ENCODE data around the gene ANTXR2. TPM values are rescaled to one million over a fixed set of nuclear protein-coding genes. Genes with fewer than 3 reads are reported as not detected.
"Not testable (repeated sequence)": the region's sequence is repeated elsewhere in the genome, so short reads cannot be mapped to it uniquely, and the experiment has no call there.

ANTXR2 gene
- total RNA-seq, 2 experiments from 2014 or later = 15.0 to 18.0 TPM

DNA sequence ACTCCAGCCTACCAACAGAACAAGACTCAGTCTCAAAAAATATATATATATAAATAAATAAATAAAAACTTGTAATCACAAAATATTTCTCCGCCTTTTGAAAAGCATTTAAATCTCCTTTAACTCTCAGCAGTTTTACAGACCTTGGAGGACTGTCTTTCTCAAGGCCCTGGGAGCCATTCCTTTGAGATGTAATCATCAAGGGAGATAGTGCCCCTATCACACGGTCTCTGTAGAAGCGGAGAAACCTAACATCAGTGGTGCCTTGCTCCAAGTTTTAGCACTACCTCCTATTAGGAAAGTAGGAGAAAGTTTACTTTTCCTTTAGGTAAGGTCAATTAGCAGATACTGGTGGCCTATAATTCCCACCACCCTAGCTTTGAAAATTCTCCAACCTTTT lies 58.5 kb downstream of the ANTXR2 start:
- H3K36me3 Mint-ChIP-seq (ENCODE audit: low read depth) = peaks cover 20% of the 10 kb centered on the region
- H3K27ac Mint-ChIP-seq = no peak overlapping the region
- no peaks in the 10 kb centered on the region for H3K27me3 Mint-ChIP-seq (ENCODE audit: low read depth)
- H3K4me1 Mint-ChIP-seq (ENCODE audit: low read depth) = peaks cover 22% of the 10 kb centered on the region
- ATAC-seq = no peak
- ChIA-PET POLR2A (no interaction called here), CTCF (no interaction called here)
- no peak for DNase-seq
- H3K4me3 Mint-ChIP-seq = no peak overlapping the region
- H3K9me3 Mint-ChIP-seq (ENCODE audit: insufficient read depth) = no peaks in the 10 kb centered on the region

DNA sequence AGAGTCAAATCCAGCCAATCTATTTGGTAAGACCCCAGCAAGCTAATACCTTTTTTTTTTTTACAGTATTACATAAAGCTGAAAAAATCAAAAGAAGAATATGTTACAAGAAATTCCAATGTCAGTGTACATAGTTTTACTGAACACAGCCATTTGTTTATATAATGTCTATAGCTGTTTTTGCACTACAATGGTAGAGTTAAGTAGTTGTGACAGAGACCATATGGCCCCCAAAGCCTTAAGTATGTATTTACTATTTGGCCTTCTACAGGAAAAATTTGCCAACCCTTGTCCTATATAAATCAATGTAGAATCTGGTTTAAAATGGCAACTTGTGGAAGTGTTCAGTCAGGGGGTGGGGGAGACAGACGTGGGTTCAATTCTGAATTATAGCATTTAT lies 60.7 kb downstream of the ANTXR2 start:
- H3K4me1 Mint-ChIP-seq (ENCODE audit: low read depth) = peaks cover 38% of the 10 kb centered on the region
- CTCF ChIA-PET = no interaction called here
- no peaks in the 10 kb centered on the region for H3K27me3 Mint-ChIP-seq (ENCODE audit: low read depth)
- POLR2A ChIA-PET = no interaction called here
- no peak for DNase-seq
- no peak overlapping the region for H3K27ac Mint-ChIP-seq
- H3K9me3 Mint-ChIP-seq (ENCODE audit: insufficient read depth) = peaks cover 5% of the 10 kb centered on the region
- H3K36me3 Mint-ChIP-seq (ENCODE audit: low read depth) = peaks cover 36% of the 10 kb centered on the region
- no peak for ATAC-seq
- H3K4me3 Mint-ChIP-seq = no peak overlapping the region

DNA sequence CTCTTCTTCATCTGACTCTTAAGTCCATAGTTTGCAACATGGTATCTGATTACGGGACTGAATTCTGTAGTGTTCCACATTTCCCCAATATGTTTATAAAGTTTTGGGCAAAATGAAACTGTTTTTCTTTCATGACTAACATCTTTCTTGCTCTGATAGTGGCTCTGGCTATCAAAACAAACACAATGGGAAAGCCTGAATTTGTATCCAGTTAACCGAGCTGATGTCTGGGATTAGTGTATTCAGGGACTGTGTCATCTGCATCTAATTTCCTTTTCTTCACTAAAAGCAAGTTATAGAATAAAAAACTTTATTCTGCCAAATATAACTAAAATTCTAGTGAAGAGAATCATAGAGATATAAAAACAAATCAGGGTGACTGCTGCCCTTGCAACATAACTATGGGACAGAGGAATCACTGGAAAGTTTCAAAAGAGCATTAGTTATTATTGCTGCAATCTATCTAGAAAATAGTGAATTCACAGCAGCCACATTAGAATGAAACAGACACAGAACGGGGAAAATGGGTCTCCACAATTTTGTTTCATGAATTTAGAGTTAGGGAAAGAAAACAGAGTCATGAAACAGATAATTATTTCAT lies 61.3 kb downstream of the ANTXR2 start:
- Mint-ChIP-seq H3K36me3 (ENCODE audit: low read depth) (peaks cover 41% of the 10 kb centered on the region), H3K4me3 (no peak overlapping the region), H3K27ac (no peak overlapping the region), H3K9me3 (ENCODE audit: insufficient read depth) (peaks cover 10% of the 10 kb centered on the region), H3K27me3 (ENCODE audit: low read depth) (no peaks in the 10 kb centered on the region), H3K4me1 (ENCODE audit: low read depth) (peaks cover 43% of the 10 kb centered on the region)
- no peak for ATAC-seq
- ChIA-PET POLR2A (no interaction called here), CTCF (no interaction called here)
- no peak for DNase-seq

DNA sequence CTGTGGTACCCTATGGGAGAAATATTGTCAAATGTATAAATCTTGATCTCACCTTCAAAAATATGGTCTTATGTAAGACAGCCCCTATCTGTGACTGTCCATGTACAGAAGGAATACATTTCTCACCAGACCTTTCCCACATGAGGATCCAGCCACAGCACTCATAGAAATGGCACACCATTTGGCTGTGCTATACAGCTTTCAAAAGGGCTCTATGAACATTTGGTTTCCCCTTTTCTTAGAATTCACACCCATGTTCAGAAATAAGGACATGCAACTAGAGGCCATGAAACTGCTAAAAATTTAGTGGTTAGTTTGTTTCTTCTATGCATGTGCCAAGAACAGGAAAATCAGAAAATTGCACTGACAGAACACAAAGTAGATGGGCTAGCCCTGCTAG lies 62.7 kb downstream of the ANTXR2 start:
- no peak overlapping the region for H3K4me3 Mint-ChIP-seq
- H3K36me3 Mint-ChIP-seq (ENCODE audit: low read depth) = peaks cover 54% of the 10 kb centered on the region

DNA sequence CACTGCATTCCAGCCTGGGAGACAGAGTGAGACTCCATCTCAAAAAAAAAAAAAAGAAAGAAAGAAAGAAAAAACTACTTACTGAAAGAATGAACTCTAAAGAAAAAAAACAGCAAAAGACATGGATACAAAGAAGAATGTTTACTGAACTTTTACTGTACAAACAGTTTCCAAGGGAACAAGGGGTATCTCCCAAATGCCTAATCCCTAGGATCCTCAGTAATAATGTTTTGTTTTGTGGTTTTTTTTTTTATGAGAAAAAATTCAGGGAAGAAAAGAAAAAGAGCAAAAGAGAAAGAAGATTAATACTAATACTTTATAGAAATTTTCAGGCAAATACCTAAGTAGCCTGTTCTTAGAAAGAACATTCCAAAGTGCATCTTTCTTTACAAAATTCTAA lies 63.2 kb downstream of the ANTXR2 start:
- no peaks in the 10 kb centered on the region for H3K27me3 Mint-ChIP-seq (ENCODE audit: low read depth)
- H3K27ac Mint-ChIP-seq = no peak overlapping the region
- ATAC-seq = no peak
- H3K4me3 Mint-ChIP-seq = no peak overlapping the region
- POLR2A ChIA-PET = no interaction called here
- no peak for DNase-seq
- CTCF ChIA-PET = interaction anchor here (1.0 to 1.3 kb wide), 2 partner anchors 116 to 193 kb away, joined by 3 to 6 read pairs; no protein-coding TSS in a partner anchor
- H3K9me3 Mint-ChIP-seq (ENCODE audit: insufficient read depth) = peaks cover 21% of the 10 kb centered on the region
- H3K36me3 Mint-ChIP-seq (ENCODE audit: low read depth) = peaks cover 58% of the 10 kb centered on the region
- peaks cover 58% of the 10 kb centered on the region for H3K4me1 Mint-ChIP-seq (ENCODE audit: low read depth)

More for the DNA sequence above, 62.7 kb downstream of the ANTXR2 start:
- Mint-ChIP-seq H3K27me3 (ENCODE audit: low read depth) (no peaks in the 10 kb centered on the region), H3K27ac (peak overlapping the region; percentile 73), H3K4me1 (ENCODE audit: low read depth) (peaks cover 56% of the 10 kb centered on the region), H3K9me3 (ENCODE audit: insufficient read depth) (peaks cover 16% of the 10 kb centered on the region)
- ATAC-seq (peak; percentile 67), DNase-seq (no peak)
- ChIA-PET POLR2A (no interaction called here), CTCF (interaction anchor here (1.0 to 1.3 kb wide), 2 partner anchors 116 to 192 kb away, joined by 3 to 6 read pairs; no protein-coding TSS in a partner anchor)

DNA sequence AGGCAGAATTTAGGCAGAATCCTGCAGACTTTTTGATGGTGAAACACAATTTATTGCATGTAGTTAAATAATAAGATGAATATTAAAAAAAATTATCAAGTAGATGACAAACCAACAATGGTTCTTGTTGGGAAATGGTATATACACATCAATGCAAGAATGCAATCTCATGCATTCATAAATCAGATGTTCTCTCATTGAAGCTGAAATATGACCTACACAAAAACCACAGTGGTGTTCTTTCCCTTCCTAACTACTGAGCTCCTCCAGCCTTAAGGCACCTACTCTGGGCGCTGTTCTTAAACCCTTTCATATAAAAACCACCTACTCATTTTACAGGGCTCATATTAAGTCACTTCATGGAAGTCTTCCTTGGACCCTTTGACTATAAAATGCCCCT lies 64.1 kb downstream of the ANTXR2 start:
- ATAC-seq (no peak), DNase-seq (no peak)
- Mint-ChIP-seq H3K27me3 (ENCODE audit: low read depth) (no peaks in the 10 kb centered on the region), H3K4me3 (no peak overlapping the region), H3K4me1 (ENCODE audit: low read depth) (peaks cover 62% of the 10 kb centered on the region), H3K9me3 (ENCODE audit: insufficient read depth) (peaks cover 27% of the 10 kb centered on the region), H3K36me3 (ENCODE audit: low read depth) (peaks cover 61% of the 10 kb centered on the region), H3K27ac (no peak overlapping the region)
- POLR2A ChIA-PET = no interaction called here
- CTCF ChIA-PET = no interaction called here

DNA sequence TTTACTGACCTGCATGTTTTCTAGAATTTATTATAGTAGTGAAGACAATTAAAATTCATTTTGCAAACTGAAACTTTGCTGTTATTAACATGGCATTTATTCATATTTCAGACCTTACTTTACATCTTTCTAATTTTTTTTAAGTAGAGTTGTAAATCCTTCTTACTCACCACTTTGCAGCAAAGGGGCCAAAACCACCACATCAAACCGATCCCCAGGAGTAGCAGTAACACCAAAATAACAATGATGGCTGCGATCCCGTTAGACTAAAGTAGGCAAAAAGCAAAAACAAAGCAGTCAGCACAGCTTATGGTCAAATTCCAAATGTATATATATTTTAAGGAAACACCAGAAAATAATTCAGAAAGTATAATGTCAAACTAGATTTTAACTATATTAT lies 64.7 kb downstream of the ANTXR2 start:
- ATAC-seq (no peak), DNase-seq (no peak)
- POLR2A ChIA-PET = no interaction called here
- peak overlapping the region; percentile 88 for H3K27ac Mint-ChIP-seq
- peaks cover 62% of the 10 kb centered on the region for H3K4me1 Mint-ChIP-seq (ENCODE audit: low read depth)
- no peak overlapping the region for H3K4me3 Mint-ChIP-seq
- peaks cover 27% of the 10 kb centered on the region for H3K9me3 Mint-ChIP-seq (ENCODE audit: insufficient read depth)
- CTCF ChIA-PET = no interaction called here
- H3K27me3 Mint-ChIP-seq (ENCODE audit: low read depth) = no peaks in the 10 kb centered on the region
- peaks cover 62% of the 10 kb centered on the region for H3K36me3 Mint-ChIP-seq (ENCODE audit: low read depth)

DNA sequence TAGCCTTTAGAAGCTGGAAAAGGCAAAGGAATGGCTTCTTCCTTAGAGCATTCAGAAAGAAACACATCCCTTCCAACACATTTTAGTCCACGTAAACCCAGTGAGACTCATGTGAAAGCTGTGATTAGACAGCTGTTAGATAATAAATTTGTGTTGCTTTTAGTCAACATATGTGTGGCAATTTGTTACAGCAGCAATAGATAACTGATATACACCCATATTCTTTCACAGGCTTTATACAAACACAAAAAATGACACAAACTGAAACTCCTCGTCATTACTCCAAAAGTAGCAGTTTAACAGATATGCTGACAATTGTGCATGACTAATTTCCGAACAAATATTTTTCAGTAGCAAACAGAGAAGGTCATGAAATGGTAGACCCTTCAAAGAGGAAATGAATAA lies 65.3 kb downstream of the ANTXR2 start:
- ChIA-PET CTCF (no interaction called here), POLR2A (no interaction called here)
- Mint-ChIP-seq H3K4me1 (ENCODE audit: low read depth) (peaks cover 62% of the 10 kb centered on the region), H3K36me3 (ENCODE audit: low read depth) (peaks cover 62% of the 10 kb centered on the region), H3K27me3 (ENCODE audit: low read depth) (no peaks in the 10 kb centered on the region), H3K27ac (peak overlapping the region; percentile 88), H3K4me3 (no peak overlapping the region), H3K9me3 (ENCODE audit: insufficient read depth) (peaks cover 27% of the 10 kb centered on the region)
- ATAC-seq (no peak), DNase-seq (no peak)

DNA sequence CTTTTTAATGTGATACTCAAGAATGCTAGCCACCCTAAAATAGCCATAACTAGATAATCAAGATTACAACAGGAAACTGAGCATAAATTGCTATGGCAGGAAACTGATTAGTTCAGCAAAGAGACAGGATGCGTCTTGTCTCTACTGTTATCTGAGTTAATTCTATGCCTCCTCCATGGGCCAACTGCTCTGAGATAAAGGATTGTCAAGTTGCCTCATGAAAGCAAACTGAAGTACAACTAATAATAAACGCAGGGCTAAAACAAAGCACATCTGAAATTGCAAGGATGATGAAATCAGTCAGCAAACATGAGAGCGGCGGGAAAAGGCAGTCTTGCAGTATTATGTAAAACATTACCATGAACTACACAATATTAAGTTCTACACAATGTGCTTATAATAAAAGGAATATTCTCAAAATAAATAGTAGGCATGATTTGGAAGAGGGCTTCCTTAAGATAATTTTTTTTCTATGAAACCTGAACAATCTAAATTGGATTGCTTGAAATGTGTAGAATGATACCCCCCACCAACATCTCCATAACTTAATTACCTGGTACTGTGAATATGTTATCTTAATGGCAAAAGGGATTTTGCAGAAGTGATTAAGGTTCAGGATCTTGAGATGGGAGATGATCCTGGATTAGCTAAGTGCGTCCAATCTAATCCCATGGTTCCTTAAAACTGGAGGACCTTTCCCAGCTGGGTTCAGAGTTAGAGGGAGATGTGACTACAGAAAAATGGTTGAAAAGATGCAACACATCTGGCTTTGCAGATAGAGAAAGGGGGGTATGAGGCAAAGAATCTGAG lies 65.9 kb downstream of the ANTXR2 start:
- Mint-ChIP-seq H3K9me3 (ENCODE audit: insufficient read depth) (peaks cover 27% of the 10 kb centered on the region), H3K4me3 (peak overlapping the region; percentile 29), H3K36me3 (ENCODE audit: low read depth) (peaks cover 61% of the 10 kb centered on the region), H3K4me1 (ENCODE audit: low read depth) (peaks cover 62% of the 10 kb centered on the region), H3K27ac (peak overlapping the region; percentile 88), H3K27me3 (ENCODE audit: low read depth) (no peaks in the 10 kb centered on the region)
- ATAC-seq = no peak
- peak; percentile 31 for DNase-seq
- CTCF ChIA-PET = no interaction called here
- POLR2A ChIA-PET = no interaction called here

DNA sequence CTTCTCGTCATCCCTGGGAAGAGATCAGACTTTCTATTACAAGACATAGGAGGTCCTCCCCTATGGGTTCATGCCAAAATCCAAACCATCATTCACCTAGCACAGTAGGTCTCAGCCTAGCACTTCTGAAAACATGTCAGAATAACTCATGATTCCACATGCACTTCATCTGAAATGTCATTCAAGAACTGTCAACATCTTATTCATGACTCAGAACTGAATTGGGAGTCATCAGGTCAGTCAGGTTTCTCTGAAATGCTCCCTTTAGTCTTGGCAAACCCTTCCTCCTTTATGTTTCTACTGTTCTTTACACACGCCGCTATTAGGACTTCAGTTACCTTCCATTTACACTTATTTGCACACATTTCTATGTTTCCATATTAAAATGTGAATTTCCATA lies 67.2 kb downstream of the ANTXR2 start:
- Mint-ChIP-seq H3K4me1 (ENCODE audit: low read depth) (peaks cover 53% of the 10 kb centered on the region), H3K27ac (peak overlapping the region; percentile 60), H3K27me3 (ENCODE audit: low read depth) (no peaks in the 10 kb centered on the region), H3K4me3 (no peak overlapping the region), H3K36me3 (ENCODE audit: low read depth) (peaks cover 63% of the 10 kb centered on the region), H3K9me3 (ENCODE audit: insufficient read depth) (peaks cover 27% of the 10 kb centered on the region)
- DNase-seq (no peak), ATAC-seq (peak; percentile 51)
- CTCF ChIA-PET = no interaction called here
- POLR2A ChIA-PET = no interaction called here

DNA sequence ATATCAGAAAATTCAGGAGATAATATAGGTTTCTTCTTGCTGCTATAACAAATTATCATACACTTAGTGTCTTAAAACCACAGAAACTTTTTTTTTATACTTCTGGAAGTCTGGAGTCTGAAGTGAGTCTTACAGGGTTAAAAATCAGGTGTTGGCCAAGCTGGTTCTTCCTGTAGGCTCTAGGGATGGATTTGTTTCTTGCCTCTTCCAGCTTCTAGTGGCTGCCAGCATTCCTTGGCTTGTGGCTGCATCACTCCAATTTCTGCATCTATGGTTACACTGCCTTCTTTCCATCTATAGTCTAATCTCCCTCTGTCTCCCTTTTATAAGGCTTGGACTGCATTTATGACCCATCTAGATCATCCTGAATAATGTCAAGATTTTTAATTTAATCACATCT lies 68.7 kb downstream of the ANTXR2 start:
- CTCF ChIA-PET = no interaction called here
- POLR2A ChIA-PET = no interaction called here
- peaks cover 58% of the 10 kb centered on the region for H3K36me3 Mint-ChIP-seq (ENCODE audit: low read depth)
- no peak overlapping the region for H3K27ac Mint-ChIP-seq
- ATAC-seq (no peak), DNase-seq (no peak)
- peaks cover 34% of the 10 kb centered on the region for H3K9me3 Mint-ChIP-seq (ENCODE audit: insufficient read depth)
- H3K27me3 Mint-ChIP-seq (ENCODE audit: low read depth) = no peaks in the 10 kb centered on the region
- H3K4me3 Mint-ChIP-seq = no peak overlapping the region
- peaks cover 41% of the 10 kb centered on the region for H3K4me1 Mint-ChIP-seq (ENCODE audit: low read depth)

DNA sequence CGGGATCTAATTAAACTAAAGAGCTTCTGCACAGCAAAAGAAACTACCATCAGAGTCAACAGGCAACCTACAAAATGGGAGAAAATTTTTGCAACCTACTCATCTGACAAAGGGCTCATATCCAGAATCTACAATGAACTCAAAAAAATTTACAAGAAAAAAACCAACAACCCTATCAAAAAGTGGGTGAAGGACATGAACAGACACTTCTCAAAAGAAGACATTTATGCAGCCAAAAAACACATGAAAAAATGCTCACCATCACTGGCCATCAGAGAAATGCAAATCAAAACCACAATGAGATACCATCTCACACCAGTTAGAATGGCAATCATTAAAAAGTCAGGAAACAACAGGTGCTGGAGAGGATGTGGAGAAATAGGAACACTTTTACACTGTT lies 70.5 kb downstream of the ANTXR2 start:
- CTCF ChIA-PET; DNase-seq; POLR2A ChIA-PET; H3K4me3 Mint-ChIP-seq; ATAC-seq; H3K27me3 Mint-ChIP-seq (ENCODE audit: low read depth); H3K27ac Mint-ChIP-seq: not testable (repeated sequence)
- peaks cover 39% of the 10 kb centered on the region for H3K9me3 Mint-ChIP-seq (ENCODE audit: insufficient read depth)
- H3K36me3 Mint-ChIP-seq (ENCODE audit: low read depth) = peaks cover 44% of the 10 kb centered on the region
- H3K4me1 Mint-ChIP-seq (ENCODE audit: low read depth) = peaks cover 29% of the 10 kb centered on the region

All from activated CD8-positive, alpha-beta T cell treated with anti-CD3 and anti-CD28 coated beads, Interleukin-2, amount 10 ng/mL, durations not matched to agents 7 days and 5 days (primary cell).